ENCODE measurements around the gene ZCCHC9.
"Not testable (repeated sequence)": the region's sequence is repeated elsewhere in the genome, so short reads cannot be mapped to it uniquely, and the experiment has no call there.

Gene ZCCHC9

DNA sequence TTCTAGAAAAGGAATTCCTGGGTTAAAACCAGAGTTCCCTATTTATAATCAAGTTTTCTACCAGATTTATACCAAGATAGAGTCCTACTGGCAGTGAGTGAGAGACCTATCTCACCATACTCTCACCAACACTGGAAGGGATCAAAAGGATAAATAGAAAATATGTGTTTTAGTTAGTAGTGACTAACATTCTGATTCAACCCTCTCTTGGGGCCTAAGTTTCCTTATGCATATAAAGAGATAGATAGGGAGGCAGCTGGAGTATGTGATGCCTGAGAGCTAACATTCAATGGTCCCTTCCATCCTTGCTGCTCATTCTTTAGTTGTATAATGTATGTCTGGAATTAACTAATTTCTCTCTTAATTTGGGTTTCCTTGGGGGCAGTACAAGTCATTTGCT is 36.3 kb upstream of the ZCCHC9 start:
- H3K4me3 ChIP-seq (ENCODE audit: low read depth, low read length): no peak overlapping the region
- TF ChIP-seq CTCF (IDR thresholded peaks at IDR 0.05; ENCODE audit: borderline replicate concordance, insufficient read depth, low read depth, low read length): no peak

GRCh38 chr5:81268521-81269196 is 32.7 kb upstream of the ZCCHC9 start:
- no peak for TF ChIP-seq CTCF (IDR thresholded peaks at IDR 0.05; ENCODE audit: borderline replicate concordance, insufficient read depth, low read depth, low read length)
- no peak overlapping the region for H3K4me3 ChIP-seq (ENCODE audit: low read depth, low read length)

GRCh38 chr5:81269751-81270393 is 31.5 kb upstream of the ZCCHC9 start:
- no peak overlapping the region for H3K4me3 ChIP-seq (ENCODE audit: low read depth, low read length)
- no peak for TF ChIP-seq CTCF (IDR thresholded peaks at IDR 0.05; ENCODE audit: borderline replicate concordance, insufficient read depth, low read depth, low read length)

DNA sequence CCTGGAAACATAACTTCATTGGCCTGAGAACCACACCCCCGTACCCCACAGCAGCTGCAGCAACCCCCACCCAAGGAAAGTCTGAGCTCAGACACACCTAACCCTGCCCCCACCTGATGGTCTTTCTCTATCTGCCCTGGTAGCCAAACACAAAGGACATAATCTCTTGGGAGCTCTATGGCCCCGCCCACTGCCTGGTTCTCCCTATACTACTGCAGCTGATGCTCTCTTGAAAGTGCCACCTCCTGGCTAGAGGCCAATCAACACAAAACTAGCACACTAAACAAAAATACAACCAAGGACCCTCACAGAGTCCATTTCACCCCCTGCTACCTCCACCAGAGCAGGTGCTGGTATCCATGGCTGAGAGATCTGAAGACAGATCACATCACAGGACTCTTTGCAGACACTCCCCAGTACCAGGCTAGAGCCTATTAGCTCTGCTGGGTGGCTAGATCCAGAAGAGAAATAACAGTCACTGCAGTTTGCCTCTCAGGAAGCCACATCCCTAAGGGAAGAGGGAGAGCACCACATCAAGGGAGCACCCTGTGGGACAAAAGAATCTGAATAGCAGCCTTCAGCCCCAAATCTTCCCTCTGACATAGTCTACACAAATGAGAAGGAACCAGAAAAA is 30.9 kb upstream of the ZCCHC9 start:
- H3K4me3 ChIP-seq (ENCODE audit: low read depth, low read length): not testable (repeated sequence)

- no peak overlapping the region for H3K4me3 ChIP-seq (ENCODE audit: low read depth, low read length)
- TF ChIP-seq CTCF (IDR thresholded peaks at IDR 0.05; ENCODE audit: borderline replicate concordance, insufficient read depth, low read depth, low read length): no peak
Observed at GRCh38 chr5:81283976-81284375, 17.4 kb upstream of the ZCCHC9 start.

- no peak for TF ChIP-seq CTCF (IDR thresholded peaks at IDR 0.05; ENCODE audit: borderline replicate concordance, insufficient read depth, low read depth, low read length)
- no peak overlapping the region for H3K4me3 ChIP-seq (ENCODE audit: low read depth, low read length)
Observed at GRCh38 chr5:81286059-81286617, 15.2 kb upstream of the ZCCHC9 start.

- H3K4me3 ChIP-seq (ENCODE audit: low read depth, low read length): no peak overlapping the region
- no peak for TF ChIP-seq CTCF (IDR thresholded peaks at IDR 0.05; ENCODE audit: borderline replicate concordance, insufficient read depth, low read depth, low read length)
Observed at GRCh38 chr5:81288021-81288433, 13.4 kb upstream of the ZCCHC9 start.

Data from GM12875 (cell line).